Putamen (tissue), 1 donor: ENCODE measurements around the gene RAB11FIP4.

Experiments
- DNase-seq: peaks from one replicate; pipeline ENCODE4 v3.0.0-alpha.2; 2016; ENCODE audit warnings: low spot score

The RAB11FIP4 gene

GRCh38 chr17:31459716-31460115 lies 68.2 kb downstream of the RAB11FIP4 start:
- no peak for DNase-seq

GRCh38 chr17:31460226-31460721 lies 68.8 kb downstream of the RAB11FIP4 start:
- no peak for DNase-seq

DNA sequence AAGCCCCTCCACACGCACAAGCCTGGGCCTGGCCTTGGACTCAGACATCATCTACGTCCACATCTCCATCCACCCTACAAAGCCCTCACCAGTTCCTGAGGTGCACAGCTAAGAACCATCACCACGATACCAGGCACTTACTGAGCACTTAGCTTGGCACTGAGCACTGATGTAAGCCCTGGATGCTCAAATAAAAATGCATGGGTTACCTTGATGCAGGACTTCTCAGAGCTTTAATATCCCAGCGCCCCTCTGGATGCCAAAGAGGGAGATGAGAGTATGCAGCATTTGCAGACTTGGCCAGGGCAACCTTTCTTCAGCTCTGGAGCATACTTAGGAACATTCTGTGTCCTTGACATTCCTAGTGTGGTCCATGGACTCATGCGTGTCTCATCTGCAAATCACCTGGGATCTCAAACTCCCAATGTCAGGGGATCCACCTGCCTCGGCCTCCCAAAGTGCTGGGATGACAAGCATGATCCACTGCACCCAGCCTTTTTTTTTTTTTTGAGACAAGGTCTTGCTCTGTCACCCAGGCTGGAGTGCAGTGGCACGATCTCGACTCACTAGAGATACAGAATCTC lies 69.8 kb downstream of the RAB11FIP4 start:
- DNase-seq, result no peak

DNA sequence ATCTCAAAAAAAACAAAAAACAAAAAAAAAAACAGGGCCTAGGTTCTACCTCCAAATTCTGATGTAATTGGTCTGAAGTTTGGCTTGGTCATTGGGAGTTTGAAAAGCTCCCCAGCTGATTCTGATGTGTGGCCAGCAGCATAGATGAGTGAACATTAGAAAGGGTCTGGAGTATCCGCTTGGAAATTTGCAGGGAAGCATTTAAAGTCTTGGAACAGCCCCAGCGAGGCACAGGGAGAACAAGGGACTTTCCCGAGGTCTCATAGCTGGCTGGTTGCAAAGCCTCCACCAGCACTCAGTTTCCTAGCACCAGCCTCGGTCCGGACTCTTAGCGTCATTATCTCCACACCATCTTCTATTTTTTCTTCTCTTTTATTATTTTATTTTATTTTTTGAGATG lies 70.8 kb downstream of the RAB11FIP4 start:
- DNase-seq, result no peak

DNA sequence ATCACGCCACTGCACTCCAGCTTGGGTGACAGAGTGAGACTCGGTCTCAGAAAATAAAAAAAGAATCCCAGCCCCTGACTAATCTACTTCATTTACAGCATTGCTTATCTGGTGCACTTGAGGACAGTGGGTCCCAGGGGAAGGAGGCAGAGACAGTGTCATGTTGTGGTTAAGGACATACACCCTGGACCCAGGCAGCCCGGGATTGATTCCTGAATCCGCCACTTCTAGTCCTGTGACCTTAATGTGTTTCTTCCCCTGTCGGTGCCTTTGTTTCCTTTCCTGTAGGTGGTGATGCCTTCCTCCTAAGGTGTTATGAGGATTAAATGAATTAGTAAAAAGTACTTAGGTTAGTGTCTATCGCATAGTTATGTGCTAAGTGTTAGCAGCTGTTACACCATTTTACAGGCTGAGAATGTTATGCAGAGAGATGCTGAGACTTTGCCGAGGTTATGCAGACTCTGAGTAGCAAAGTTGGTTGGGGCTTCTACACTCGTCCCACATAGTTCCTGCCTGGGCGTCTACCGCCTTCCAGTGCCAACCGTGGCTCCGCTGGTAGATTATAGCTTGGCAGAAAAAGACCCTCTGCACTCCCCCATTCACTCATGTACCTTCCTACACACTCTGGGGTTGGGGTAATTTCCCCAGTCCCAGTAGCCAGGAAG lies 74.8 kb downstream of the RAB11FIP4 start:
- DNase-seq, result no peak

DNA sequence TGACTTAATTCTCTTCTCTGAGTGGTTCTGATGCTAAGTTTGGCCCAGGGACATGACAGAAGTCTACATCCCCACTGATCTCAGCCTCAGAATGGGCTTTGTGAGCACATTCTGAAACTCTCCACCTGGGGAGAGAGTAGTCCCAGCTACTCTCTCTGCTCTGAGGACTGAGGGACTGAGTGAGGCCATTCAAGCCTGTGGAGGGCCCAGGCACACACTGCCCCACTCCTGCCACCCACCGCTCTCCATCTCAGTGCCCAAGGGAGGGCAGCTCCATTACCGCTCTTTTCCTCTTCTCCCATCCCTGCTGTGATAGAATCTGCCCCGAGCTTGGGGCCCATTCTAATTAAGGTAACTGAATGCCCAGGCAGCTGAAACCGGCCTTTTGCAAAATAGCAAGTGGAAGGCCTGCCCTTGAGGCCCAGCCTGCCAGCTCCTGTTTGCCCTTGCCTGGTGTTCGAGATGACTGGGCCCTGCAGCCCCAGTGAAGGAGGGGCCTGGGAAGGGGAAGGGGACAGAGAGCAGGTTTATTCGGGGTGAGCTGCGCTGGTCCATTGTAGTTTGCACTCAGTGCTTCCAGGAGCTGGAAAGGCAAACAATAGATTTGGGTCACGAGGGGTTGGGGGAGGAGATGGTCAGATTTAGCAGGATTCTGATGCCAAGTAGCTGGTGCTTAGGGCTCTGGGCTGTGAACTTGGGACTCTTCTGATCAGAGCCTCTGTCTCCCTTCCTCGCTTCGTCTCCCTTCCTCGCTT lies 76.2 kb downstream of the RAB11FIP4 start:
- peak; percentile 91 for DNase-seq

- DNase-seq, result no peak
These were observed 78.5 kb downstream of the RAB11FIP4 start for GRCh38 chr17:31469959-31470358.

DNA sequence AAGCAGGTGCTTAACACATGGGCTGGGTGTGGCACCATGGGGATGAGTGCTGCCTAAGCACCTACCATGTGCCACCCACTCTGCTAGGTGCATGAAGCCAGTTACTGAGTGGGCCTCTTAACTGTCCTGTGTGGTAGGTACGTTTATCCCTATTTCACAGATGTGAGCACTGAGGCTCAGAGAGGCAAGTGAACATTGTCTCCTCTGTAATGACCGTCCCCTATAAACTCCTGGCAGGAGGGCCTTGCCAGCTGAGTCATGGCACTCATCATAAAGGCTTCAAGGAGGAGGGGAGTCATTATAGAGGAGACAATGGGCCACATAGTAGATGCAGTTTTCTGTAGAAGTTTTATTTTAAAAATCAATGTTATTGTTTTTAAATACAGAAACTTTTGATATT lies 79.1 kb downstream of the RAB11FIP4 start:
- no peak for DNase-seq

DNA sequence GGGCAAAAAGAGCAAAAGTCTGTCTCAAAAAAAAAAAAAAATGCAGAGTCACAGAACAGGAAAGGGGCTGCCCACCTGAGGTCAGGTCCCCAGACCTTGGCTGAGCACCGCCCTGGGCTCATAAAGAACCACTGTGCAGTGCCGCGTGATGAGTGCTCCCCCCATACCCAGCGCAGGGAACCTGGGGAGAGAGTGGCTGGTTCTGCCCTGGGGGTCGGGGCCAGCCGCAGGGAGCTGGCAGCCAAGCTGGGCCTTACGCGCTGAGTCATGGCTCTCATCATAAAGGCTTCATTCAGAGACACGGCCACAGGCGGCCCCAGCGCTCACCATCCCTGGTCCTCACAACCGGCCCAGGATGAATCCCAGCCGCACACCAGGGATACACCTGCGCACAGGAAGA lies 80.7 kb downstream of the RAB11FIP4 start:
- peak; percentile 73 for DNase-seq

DNA sequence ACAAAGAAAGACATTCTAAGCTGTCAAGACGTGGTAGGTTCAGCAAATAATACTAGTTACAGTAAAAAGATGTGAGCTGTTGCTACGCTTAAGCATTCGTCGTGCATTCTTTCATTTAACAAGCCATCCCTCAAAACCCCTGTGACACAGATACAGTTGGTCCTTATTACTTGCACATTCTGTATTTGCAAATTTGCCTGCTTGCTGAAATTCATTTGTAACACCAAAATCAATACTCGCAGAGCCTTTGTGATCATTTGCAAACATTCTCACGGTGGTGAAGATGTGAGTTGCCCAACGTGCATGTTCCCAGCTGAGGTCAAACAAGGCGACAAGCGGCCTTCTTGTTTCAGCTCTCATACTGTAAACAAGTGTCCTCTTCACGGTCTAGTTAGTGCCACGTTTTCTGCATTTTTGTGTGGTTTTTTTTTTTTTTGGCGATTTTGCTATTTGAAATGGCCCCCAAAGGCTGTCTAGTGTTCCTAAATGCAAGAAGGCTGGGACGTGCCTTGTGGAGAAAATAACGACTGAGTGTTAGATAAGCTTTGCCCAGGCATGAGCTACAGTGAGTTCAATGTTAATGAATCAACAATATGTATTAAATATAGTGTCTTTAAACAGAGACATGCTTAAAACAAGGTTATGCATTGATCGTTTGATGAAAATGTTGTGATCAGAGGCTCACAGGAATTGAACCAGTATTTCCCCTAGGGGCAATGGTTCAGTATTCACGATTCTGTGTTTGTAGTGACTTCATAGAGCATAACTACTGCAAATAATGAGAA lies 84.1 kb downstream of the RAB11FIP4 start:
- no peak for DNase-seq

- DNase-seq, result no peak
These were observed 85.3 kb downstream of the RAB11FIP4 start for GRCh38 chr17:31476525-31477416.

- DNase-seq, result no peak
These were observed 86.1 kb downstream of the RAB11FIP4 start for GRCh38 chr17:31477417-31478055.

DNA sequence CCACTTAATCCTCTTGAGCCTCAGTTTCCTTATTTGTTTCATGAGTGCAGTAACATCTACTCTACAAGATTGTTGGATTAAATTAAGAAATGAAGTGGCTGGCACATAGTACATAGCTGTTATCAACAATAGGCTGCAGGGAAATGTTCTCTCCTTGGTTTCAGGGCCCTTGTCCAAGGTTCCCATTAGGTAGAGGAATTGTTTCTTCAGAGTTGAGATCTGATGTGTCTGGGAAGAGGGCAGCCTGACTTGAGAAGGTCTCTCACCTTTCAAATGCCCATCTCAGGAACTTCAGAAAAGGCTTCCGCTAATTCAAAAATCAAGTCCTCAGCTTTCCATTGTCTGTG lies 87.6 kb downstream of the RAB11FIP4 start:
- no peak for DNase-seq

- no peak for DNase-seq
These were observed 88.0 kb downstream of the RAB11FIP4 start for GRCh38 chr17:31479524-31479923.

DNA sequence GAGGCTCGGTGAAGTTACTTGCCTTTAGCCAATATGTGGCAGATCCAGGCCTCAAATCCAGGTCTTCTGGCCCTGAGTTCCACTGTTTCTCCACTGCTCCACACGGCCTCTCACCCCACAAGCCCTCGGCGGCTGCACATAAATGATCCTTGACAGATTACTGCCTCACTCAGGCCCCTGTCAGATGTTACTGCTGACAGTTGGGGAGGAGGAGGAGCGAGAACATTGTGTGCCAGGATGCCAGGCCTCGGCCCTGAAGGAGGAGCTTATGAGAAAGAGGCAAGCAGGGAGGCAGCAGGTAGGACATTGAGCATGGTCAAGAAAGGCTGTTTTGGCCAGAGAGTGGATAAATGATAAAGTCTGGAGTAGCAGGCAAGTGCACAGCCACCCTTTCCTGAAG lies 88.6 kb downstream of the RAB11FIP4 start:
- DNase-seq, result no peak

DNA sequence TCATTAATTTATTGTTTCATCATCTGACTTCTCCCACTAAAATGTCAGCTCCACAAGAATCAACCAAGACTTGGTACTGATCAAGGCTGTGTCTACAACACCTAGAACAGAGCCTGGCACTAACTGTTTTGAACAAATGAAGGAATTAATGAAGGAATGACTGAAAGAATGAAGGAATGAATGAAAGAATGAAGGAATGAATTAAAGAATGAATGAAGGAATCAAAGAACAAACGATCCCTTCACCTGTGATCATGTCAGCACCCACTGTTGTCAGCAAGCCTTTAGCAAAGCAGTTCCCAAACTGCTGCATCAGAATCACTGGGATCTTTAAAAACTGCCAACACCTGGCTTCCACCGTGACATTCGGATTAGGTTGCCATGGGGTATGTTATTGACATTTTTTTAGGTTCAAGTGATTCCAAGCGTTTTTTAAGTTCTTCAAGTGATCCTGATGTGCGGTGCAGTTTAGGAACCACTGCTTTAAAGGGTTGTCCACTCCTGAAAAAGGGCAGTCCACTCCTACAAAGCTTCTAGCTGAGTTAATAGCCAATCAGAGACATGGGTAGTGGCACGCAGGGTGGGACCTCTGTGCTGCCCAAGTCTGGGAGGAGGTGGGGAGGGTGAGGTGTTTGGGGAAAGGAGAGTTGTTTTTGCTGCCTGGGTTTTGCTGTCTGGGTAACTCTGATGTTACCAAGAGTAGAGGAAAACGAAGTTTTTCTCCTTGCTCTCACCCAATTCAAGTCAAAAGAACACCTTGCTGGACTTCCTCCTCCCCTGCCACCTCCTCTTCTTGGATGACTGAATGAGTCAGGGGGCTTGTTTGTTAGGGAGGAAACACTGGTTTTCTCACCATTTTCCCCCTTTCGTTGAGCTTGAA lies 89.7 kb downstream of the RAB11FIP4 start:
- DNase-seq, result no peak

DNA sequence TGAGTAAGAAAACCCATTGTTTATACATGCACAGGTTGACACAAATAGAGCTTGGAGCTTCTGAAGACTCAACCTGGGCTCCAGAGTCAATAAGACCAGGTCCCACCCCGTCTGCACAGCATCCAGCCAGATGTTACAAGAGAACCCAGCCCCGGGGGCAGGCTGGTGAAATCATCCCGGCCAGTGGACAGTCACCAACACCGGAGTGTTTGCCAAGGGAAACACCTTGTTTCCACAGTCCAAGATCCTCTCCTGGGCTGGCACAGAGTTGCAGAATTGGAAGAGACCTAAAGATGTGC lies 90.3 kb downstream of the RAB11FIP4 start:
- DNase-seq, result no peak

DNA sequence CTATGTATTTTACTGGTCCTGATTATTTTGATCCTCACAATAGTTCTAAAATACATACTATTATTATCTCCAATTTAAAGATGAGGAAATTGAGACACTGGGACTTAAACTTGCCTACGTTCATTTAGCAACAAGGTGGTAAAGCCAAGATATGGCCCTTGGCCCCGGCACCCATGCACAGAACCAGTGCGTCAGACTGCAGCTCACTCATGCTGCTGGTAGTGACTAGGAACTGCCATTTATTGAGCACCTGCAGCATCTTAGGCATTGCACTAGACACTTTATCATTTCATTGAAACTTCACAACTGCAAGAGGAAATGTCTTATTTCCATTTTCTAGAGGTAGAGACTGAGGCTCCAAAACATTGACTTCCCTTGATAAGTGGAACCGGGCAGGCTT lies 93.3 kb downstream of the RAB11FIP4 start:
- DNase-seq, result no peak

GRCh38 chr17:31486351-31487062 lies 95.0 kb downstream of the RAB11FIP4 start:
- no peak for DNase-seq
